Left colon (tissue), 2 donors: ENCODE data around the gene SGSH. TPM values are rescaled to one million over a fixed set of nuclear protein-coding genes. Genes with fewer than 3 reads are reported as not detected.
"Not testable (repeated sequence)": the region's sequence is repeated elsewhere in the genome, so short reads cannot be mapped to it uniquely, and the experiment has no call there.

Source experiments
- ATAC-seq: fragments of 200-7000 bp; cut with Tn5 transposase; one replicate; pipeline ENCODE4 v1.9.1; 2020; ENCODE audit warnings: mild to moderate bottlenecking, moderate library complexity
- DNase-seq, 2 donors: peaks; one replicate each; pipeline ENCODE4 v3.0.0-alpha.2; 2020
- intact Hi-C, 2 donors: fragments of 100-400 bp; cut with DNase I in 1 of 2; cut with micrococcal nuclease in 1 of 2; formaldehyde crosslinking; loops; one replicate each; pipeline versions ENCODE4 v1.11.2 to v1.14.0; 2022; cut with DNase I, micrococcal nuclease
- total RNA-seq, 2 donors: library from RNA; stranded (reverse); fragmentation: NEBNext Ultra II Directional; extraction: Animal tissue kit (Norgen Biotek cat#: 25700); gene quantifications; one replicate each; pipeline ENCODE4 v1.2.1, GENCODE V29; 2021
- donor health status: DM: no; HTN: no; CAD: no.
- donor health status: DM: yes; HTN: yes; CAD: no.

SGSH gene
- total RNA-seq, 2 donors from 2014 or later: 51.2 to 54.9 TPM

- intact Hi-C loops: no loop called here
- ATAC-seq (no peak), DNase-seq (no peak)
These were observed 35.9 kb upstream of the SGSH start for GRCh38 chr17:80256034-80256350.

GRCh38 chr17:80254396-80255251 is 34.5 kb upstream of the SGSH start:
- ATAC-seq: peak; percentile 74
- intact Hi-C loops: no loop called here
- DNase-seq: peak; percentile 28 to 77

- ATAC-seq (no peak), DNase-seq (no peak)
- intact Hi-C loops: no loop called here
These were observed 33.7 kb upstream of the SGSH start for GRCh38 chr17:80253631-80254395.

GRCh38 chr17:80252871-80253270 is 32.7 kb upstream of the SGSH start:
- intact Hi-C loops: no loop called here
- DNase-seq (peak; percentile 71 to 84), ATAC-seq (peak; percentile 80)

GRCh38 chr17:80251966-80252365 is 31.8 kb upstream of the SGSH start:
- DNase-seq (no peak), ATAC-seq (no peak)
- intact Hi-C loops: no loop called here

- ATAC-seq (no peak), DNase-seq (no peak)
- intact Hi-C loops: no loop called here
These were observed 29.0 kb upstream of the SGSH start for GRCh38 chr17:80248894-80249710.

GRCh38 chr17:80248001-80248893 is 28.1 kb upstream of the SGSH start:
- intact Hi-C loops: no loop called here
- DNase-seq: no peak
- no peak for ATAC-seq

GRCh38 chr17:80247561-80247960 is 27.4 kb upstream of the SGSH start:
- ATAC-seq (no peak), DNase-seq (no peak)
- intact Hi-C loops: no loop called here

- DNase-seq (no peak), ATAC-seq (no peak)
- intact Hi-C loops: no loop called here
These were observed 26.6 kb upstream of the SGSH start for GRCh38 chr17:80246726-80247125.

- ATAC-seq (no peak), DNase-seq (no peak)
- intact Hi-C loops: no loop called here
These were observed 26.1 kb upstream of the SGSH start for GRCh38 chr17:80246266-80246681.

- intact Hi-C loops: no loop called here
- no peak for DNase-seq
- no peak for ATAC-seq
These were observed 25.6 kb upstream of the SGSH start for GRCh38 chr17:80245566-80246265.

GRCh38 chr17:80244871-80245509 is 24.9 kb upstream of the SGSH start:
- no peak for DNase-seq
- ATAC-seq: no peak
- intact Hi-C loops: no loop called here

GRCh38 chr17:80244448-80244847 is 24.3 kb upstream of the SGSH start:
- intact Hi-C loops, DNase-seq, ATAC-seq: not testable (repeated sequence)

GRCh38 chr17:80243526-80244433 is 23.6 kb upstream of the SGSH start:
- intact Hi-C loops: no loop called here
- ATAC-seq (no peak), DNase-seq (no peak)

- ATAC-seq (no peak), DNase-seq (no peak)
- intact Hi-C loops: no loop called here
These were observed 22.4 kb upstream of the SGSH start for GRCh38 chr17:80242505-80242904.

- ATAC-seq (no peak), DNase-seq (no peak)
- intact Hi-C loops: no loop called here
These were observed 17.3 kb upstream of the SGSH start for GRCh38 chr17:80237386-80237785.

- intact Hi-C loops: no loop called here
- ATAC-seq: no peak
- no peak for DNase-seq
These were observed 16.8 kb upstream of the SGSH start for GRCh38 chr17:80236911-80237310.
